ENCODE data around the gene VSTM4.

Gene VSTM4

DNA sequence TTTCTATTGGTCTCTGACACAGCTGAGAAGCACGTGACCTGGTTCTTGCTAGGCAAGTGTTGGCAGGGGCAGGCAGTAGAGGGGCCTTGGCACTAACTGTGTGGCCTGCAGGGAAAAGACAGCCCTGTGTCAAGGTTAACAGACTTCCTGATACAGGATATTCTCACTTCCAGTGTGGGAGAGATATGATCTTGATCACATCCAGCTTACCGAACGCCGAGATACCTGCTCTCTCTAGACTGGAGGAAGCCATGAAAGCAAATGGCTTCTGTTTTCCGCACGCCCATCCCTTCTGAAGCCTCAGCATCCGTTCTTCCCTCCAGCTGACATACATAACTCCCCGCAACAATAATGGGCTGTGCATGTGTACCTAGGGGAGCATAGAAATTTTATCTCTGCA is 79.4 kb downstream of the VSTM4 start:
- H3K4me1 Mint-ChIP-seq (ENCODE audit: low read depth) = no peaks in the 10 kb centered on the region
- H3K9me3 Mint-ChIP-seq = no peaks in the 10 kb centered on the region
- no peak overlapping the region for H3K4me3 Mint-ChIP-seq
- H3K27me3 Mint-ChIP-seq = peaks cover 4% of the 10 kb centered on the region
- intact Hi-C loops (cut with micrococcal nuclease) = no loop called here
- H3K36me3 Mint-ChIP-seq (ENCODE audit: low read depth) = no peaks in the 10 kb centered on the region
- H3K27ac Mint-ChIP-seq = no peak overlapping the region

- no peak overlapping the region for H3K27ac Mint-ChIP-seq
- H3K4me1 Mint-ChIP-seq (ENCODE audit: low read depth) = no peaks in the 10 kb centered on the region
- H3K27me3 Mint-ChIP-seq = peaks cover 4% of the 10 kb centered on the region
- no peak overlapping the region for H3K4me3 Mint-ChIP-seq
- intact Hi-C loops (cut with micrococcal nuclease) = no loop called here
- H3K9me3 Mint-ChIP-seq = no peaks in the 10 kb centered on the region
- no peaks in the 10 kb centered on the region for H3K36me3 Mint-ChIP-seq (ENCODE audit: low read depth)
Observed at GRCh38 chr10:49034925-49035324, 80.4 kb downstream of the VSTM4 start.

GRCh38 chr10:49033939-49034338 is 81.4 kb downstream of the VSTM4 start:
- Mint-ChIP-seq H3K4me3 (no peak overlapping the region), H3K27me3 (peaks cover 3% of the 10 kb centered on the region), H3K4me1 (ENCODE audit: low read depth) (no peaks in the 10 kb centered on the region), H3K9me3 (no peaks in the 10 kb centered on the region), H3K36me3 (ENCODE audit: low read depth) (no peaks in the 10 kb centered on the region), H3K27ac (no peak overlapping the region)
- intact Hi-C loops (cut with micrococcal nuclease) = no loop called here

GRCh38 chr10:49029666-49030065 is 85.7 kb downstream of the VSTM4 start:
- Mint-ChIP-seq H3K4me3 (no peak overlapping the region), H3K27me3 (peaks cover 4% of the 10 kb centered on the region), H3K9me3 (no peaks in the 10 kb centered on the region), H3K4me1 (ENCODE audit: low read depth) (no peaks in the 10 kb centered on the region), H3K27ac (no peak overlapping the region), H3K36me3 (ENCODE audit: low read depth) (no peaks in the 10 kb centered on the region)
- intact Hi-C loops (cut with micrococcal nuclease) = no loop called here

DNA sequence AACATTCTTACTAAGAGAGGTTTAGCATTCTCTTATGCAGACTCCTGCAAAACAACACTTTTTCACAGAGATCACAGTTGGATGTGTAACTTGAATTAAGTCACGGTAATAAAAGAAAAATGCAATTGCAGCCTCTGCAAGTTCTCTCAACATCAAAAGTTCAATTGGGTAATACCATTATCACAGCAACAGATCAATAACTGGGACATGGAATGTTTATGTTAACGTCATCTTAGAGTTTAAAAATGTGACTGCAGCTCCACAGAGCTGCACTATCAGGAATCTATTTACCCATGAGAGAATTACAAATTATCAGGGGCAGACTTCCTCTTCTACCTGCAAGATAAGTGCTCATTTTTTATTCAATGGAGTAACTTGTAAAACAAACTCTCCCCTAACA is 86.7 kb downstream of the VSTM4 start:
- intact Hi-C loops (cut with micrococcal nuclease) = no loop called here
- Mint-ChIP-seq H3K9me3 (no peaks in the 10 kb centered on the region), H3K27me3 (peaks cover 4% of the 10 kb centered on the region), H3K27ac (no peak overlapping the region), H3K4me3 (no peak overlapping the region), H3K36me3 (ENCODE audit: low read depth) (no peaks in the 10 kb centered on the region), H3K4me1 (ENCODE audit: low read depth) (peaks cover 3% of the 10 kb centered on the region)

DNA sequence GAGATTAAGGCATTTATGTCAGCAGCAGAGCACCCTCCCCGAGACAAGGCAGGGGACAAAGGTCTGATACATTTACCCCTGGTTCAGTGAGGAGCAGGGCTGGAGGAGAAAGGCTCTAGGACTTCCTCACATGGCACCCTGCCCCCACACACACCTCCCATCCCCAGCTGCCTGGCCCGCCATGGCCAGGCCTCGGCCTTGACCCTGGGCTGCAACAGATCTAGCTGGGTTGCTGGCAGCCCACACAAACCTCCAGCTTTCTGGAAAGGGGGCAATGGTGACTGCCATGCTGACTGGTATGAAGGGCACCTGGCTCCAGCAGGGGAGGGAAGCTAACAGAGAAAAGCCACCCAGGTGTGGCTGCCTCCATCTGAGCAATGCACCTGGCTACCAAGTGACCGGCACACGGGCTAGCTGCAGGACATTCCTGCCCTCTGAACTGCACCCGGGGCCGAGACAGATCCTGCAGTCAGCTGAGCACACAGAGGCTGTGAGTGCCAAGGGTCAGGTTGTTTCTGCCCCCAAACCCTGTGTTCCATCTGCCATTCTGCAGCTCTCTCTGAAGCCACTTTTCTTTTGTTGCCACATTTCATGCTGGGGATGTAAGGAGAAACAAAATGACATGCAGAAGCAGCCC is 89.9 kb downstream of the VSTM4 start:
- intact Hi-C loops (cut with micrococcal nuclease) = no loop called here
- H3K4me3 Mint-ChIP-seq = no peak overlapping the region
- H3K27ac Mint-ChIP-seq = no peak overlapping the region
- peaks cover 5% of the 10 kb centered on the region for H3K4me1 Mint-ChIP-seq (ENCODE audit: low read depth)
- H3K9me3 Mint-ChIP-seq = peaks cover 4% of the 10 kb centered on the region
- H3K27me3 Mint-ChIP-seq = peaks cover 4% of the 10 kb centered on the region
- no peaks in the 10 kb centered on the region for H3K36me3 Mint-ChIP-seq (ENCODE audit: low read depth)

GRCh38 chr10:49024484-49024883 is 90.8 kb downstream of the VSTM4 start:
- intact Hi-C loops (cut with micrococcal nuclease) = no loop called here
- Mint-ChIP-seq H3K36me3 (ENCODE audit: low read depth) (no peaks in the 10 kb centered on the region), H3K27ac (no peak overlapping the region), H3K9me3 (peaks cover 8% of the 10 kb centered on the region), H3K27me3 (peaks cover 6% of the 10 kb centered on the region), H3K4me3 (no peak overlapping the region), H3K4me1 (ENCODE audit: low read depth) (peaks cover 5% of the 10 kb centered on the region)

GRCh38 chr10:49023752-49024151 is 91.6 kb downstream of the VSTM4 start:
- Mint-ChIP-seq H3K4me1 (ENCODE audit: low read depth) (peaks cover 5% of the 10 kb centered on the region), H3K9me3 (peaks cover 8% of the 10 kb centered on the region), H3K27me3 (peaks cover 11% of the 10 kb centered on the region), H3K27ac (no peak overlapping the region), H3K36me3 (ENCODE audit: low read depth) (no peaks in the 10 kb centered on the region), H3K4me3 (no peak overlapping the region)
- intact Hi-C loops (cut with micrococcal nuclease) = no loop called here

DNA sequence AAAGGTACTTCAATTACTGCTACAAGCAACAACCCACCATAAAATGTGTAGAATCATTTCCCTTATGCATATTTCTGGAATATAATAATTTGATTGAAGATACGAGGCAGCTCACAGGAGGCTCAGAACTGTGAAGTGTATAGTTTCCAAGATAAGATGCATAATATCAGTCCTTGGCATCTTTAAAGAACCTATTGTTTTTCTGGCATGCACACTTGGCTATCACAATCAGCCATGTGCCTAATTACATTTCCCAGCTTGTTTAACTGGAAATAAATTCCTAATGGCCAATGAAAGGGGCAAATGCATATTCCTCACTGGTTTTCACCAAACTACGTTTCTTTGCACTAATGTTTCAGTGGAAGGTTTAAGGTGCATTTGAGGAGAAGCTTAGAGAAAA is 92.3 kb downstream of the VSTM4 start:
- peaks cover 8% of the 10 kb centered on the region for H3K9me3 Mint-ChIP-seq
- no peaks in the 10 kb centered on the region for H3K36me3 Mint-ChIP-seq (ENCODE audit: low read depth)
- H3K4me1 Mint-ChIP-seq (ENCODE audit: low read depth) = peaks cover 5% of the 10 kb centered on the region

DNA sequence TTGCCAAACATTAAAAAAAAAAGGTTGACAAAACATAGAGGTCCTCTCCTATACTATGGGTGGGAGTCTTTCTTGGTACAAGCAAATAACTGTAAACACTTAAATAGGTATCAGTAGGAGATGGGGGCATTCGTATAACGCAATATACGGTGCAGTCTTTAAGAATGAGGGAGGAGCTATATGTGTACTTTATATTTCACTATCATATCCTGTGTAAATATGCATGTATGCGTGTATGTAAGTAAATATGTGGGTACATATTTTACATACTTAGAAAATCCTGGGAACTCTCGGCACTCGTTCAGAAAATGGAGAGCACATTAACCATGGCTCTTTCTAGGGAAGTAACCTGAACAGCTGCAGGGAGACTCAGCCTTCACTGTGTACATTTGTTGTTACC is 93.6 kb downstream of the VSTM4 start:
- intact Hi-C loops (cut with micrococcal nuclease) = no loop called here
- H3K4me1 Mint-ChIP-seq (ENCODE audit: low read depth) = peaks cover 5% of the 10 kb centered on the region
- peaks cover 14% of the 10 kb centered on the region for H3K27me3 Mint-ChIP-seq
- H3K4me3 Mint-ChIP-seq = no peak overlapping the region
- H3K9me3 Mint-ChIP-seq = peaks cover 8% of the 10 kb centered on the region
- H3K27ac Mint-ChIP-seq = no peak overlapping the region
- H3K36me3 Mint-ChIP-seq (ENCODE audit: low read depth) = no peaks in the 10 kb centered on the region

More for the DNA sequence above, 92.3 kb downstream of the VSTM4 start:
- no peak overlapping the region for H3K4me3 Mint-ChIP-seq
- H3K27ac Mint-ChIP-seq = no peak overlapping the region
- intact Hi-C loops (cut with micrococcal nuclease) = no loop called here
- H3K27me3 Mint-ChIP-seq = peaks cover 11% of the 10 kb centered on the region

DNA sequence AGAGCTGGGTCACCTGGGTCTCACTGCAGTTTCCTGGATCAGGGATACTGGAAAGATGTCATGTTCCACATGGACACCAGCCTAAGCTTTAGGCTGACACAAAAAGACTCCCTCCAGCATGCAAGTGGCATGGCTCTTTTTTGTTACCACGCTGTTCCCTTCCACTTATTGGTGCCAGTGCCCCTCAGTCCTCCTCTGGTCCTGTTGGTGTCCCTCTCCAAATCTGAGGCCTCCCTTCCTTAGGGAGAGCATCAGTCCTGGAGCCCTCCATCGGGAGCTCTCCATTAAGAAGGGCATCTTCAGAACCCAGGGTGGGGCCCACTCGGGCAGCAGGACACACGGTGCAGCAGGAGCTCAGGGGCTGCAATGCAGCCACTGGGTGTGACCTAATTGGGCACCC is 99.6 kb downstream of the VSTM4 start:
- H3K27ac Mint-ChIP-seq = no peak overlapping the region
- peaks cover 30% of the 10 kb centered on the region for H3K4me1 Mint-ChIP-seq (ENCODE audit: low read depth)
- intact Hi-C loops (cut with micrococcal nuclease) = no loop called here
- H3K9me3 Mint-ChIP-seq = peaks cover 7% of the 10 kb centered on the region
- H3K4me3 Mint-ChIP-seq = no peak overlapping the region
- H3K36me3 Mint-ChIP-seq (ENCODE audit: low read depth) = no peaks in the 10 kb centered on the region
- H3K27me3 Mint-ChIP-seq = peaks cover 12% of the 10 kb centered on the region

DNA sequence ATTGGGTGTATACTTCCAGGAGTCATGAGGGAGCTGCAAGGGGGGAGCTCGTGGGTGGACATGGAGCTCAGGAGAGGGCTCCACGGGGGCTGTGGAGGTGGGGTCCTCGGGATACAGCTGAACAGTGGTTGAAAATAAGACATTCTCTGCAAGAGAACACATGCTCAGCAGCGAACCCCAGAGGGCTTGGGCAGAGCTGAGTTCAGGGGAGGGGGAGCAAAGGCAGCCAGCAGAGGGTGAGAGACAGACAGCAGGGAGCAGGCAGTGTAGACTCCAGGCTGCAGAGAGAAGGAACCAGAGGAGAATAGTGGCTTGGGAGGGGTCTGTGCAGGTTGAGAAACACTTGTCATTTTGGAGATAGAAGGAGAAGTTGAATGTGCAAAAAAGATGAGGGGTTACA is 102.7 kb downstream of the VSTM4 start:
- Mint-ChIP-seq H3K36me3 (ENCODE audit: low read depth) (no peaks in the 10 kb centered on the region), H3K9me3 (no peaks in the 10 kb centered on the region), H3K27me3 (peaks cover 3% of the 10 kb centered on the region), H3K27ac (peak overlapping the region; percentile 36), H3K4me3 (no peak overlapping the region), H3K4me1 (ENCODE audit: low read depth) (peaks cover 44% of the 10 kb centered on the region)
- intact Hi-C loops (cut with micrococcal nuclease) = no loop called here

DNA sequence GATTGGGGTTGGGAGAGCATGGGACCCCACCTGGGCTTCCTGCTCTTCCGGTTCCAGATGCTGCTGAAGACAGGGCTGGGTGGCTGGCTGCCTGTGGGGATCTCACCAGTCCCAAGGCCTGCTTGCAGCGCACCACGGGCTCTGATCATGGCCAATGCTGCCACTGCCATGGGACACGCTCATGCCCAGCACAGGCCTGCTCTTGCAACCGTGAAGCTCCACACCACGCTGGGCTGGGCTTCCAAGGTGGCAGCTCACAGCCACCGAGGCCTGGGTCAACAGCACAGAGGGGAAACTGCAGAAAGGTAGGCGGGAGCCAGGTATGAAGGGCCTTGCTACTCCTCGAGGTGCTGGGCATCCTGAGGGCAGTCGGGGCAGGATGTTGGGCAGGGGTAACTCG is 103.6 kb downstream of the VSTM4 start:
- no peaks in the 10 kb centered on the region for H3K36me3 Mint-ChIP-seq (ENCODE audit: low read depth)
- H3K9me3 Mint-ChIP-seq = no peaks in the 10 kb centered on the region
- no peak overlapping the region for H3K4me3 Mint-ChIP-seq
- H3K4me1 Mint-ChIP-seq (ENCODE audit: low read depth) = peaks cover 44% of the 10 kb centered on the region
- intact Hi-C loops (cut with micrococcal nuclease) = no loop called here
- H3K27ac Mint-ChIP-seq = no peak overlapping the region
- H3K27me3 Mint-ChIP-seq = peaks cover 2% of the 10 kb centered on the region

DNA sequence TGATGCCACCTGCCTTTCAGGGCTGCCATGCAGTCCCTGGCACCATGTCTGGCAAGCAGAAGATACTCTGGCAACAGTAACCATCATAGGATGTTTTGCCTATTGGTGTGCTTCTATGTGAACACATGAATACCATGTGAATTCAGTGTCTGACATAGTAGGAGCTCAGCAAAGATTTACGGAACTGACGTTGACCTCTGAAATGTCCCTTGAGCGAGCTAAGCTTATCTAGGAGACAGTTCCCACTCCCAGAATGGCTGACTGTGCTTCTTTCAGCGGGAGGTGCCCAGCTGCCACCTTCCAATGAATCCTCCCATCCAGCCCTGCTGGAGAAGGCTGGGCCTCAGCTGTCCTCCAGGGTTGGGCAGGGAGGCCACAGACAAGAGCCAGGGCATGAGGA is 104.5 kb downstream of the VSTM4 start:
- intact Hi-C loops (cut with micrococcal nuclease) = no loop called here
- H3K27me3 Mint-ChIP-seq = peaks cover 3% of the 10 kb centered on the region
- no peaks in the 10 kb centered on the region for H3K9me3 Mint-ChIP-seq
- H3K36me3 Mint-ChIP-seq (ENCODE audit: low read depth) = no peaks in the 10 kb centered on the region
- no peak overlapping the region for H3K4me3 Mint-ChIP-seq
- H3K27ac Mint-ChIP-seq = peak overlapping the region; percentile 58
- H3K4me1 Mint-ChIP-seq (ENCODE audit: low read depth) = peaks cover 44% of the 10 kb centered on the region

DNA sequence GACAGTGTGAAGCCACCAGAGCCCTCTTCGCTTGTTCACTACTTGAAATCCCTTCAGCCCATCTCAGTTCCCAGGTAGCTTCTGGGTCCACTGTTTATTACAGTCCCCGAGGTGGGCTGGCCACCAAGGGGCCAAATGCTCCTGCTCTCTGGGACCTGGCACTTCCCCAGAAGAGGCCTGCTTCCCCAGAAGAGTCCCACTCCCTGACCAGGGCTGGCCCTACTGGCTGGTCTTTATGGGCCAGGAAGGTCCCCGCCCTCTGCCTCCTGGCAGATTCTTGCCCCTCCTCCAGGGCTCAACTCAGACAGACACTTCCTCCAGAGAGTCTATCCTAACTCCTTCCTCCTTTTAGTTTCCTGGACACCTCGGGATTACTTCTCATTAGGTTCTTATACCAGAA is 105.0 kb downstream of the VSTM4 start:
- H3K36me3 Mint-ChIP-seq (ENCODE audit: low read depth) = no peaks in the 10 kb centered on the region
- H3K4me3 Mint-ChIP-seq = no peak overlapping the region
- peaks cover 44% of the 10 kb centered on the region for H3K4me1 Mint-ChIP-seq (ENCODE audit: low read depth)
- peaks cover 3% of the 10 kb centered on the region for H3K27me3 Mint-ChIP-seq
- intact Hi-C loops (cut with micrococcal nuclease) = no loop called here
- peak overlapping the region; percentile 58 for H3K27ac Mint-ChIP-seq
- no peaks in the 10 kb centered on the region for H3K9me3 Mint-ChIP-seq

Measured in dendritic cell treated with granulocyte-macrophage colony-stimulating factor and Interleukin-4, amounts not matched to agents 40 ng/mL and 50 ng/mL, for 4 days (primary cell).